Measurements from ENCODE around the gene GPC1. TPM values are rescaled to one million over a fixed set of nuclear protein-coding genes. Genes with fewer than 3 reads are reported as not detected.

GPC1 gene
- polyA plus RNA-seq, 1 of the 3 experiments (the other 2 are of a cell fraction): 65.5 TPM

- H3K9me2 ChIP-seq: no peaks in the 10 kb centered on the region
- H3K27me3 ChIP-seq (ENCODE audit: insufficient read depth): no peaks in the 10 kb centered on the region
- H3K9ac ChIP-seq: no peak overlapping the region
- H3K9me3 ChIP-seq: no peaks in the 10 kb centered on the region
- H3F3A ChIP-seq (replicated peaks; ENCODE audit: insufficient read depth): no peaks in the 10 kb centered on the region
- H3K4me1 ChIP-seq (ENCODE audit: control insufficient read depth in 1 of 2, insufficient read depth in 2 of 2, low read depth in 1 of 2, low read length in 1 of 2): peaks cover 0 to 7% of the 10 kb centered on the region in 2 experiments; a peak in 1 of 4 replicates
- H4K20me1 ChIP-seq (ENCODE audit: insufficient read depth): no peaks in the 10 kb centered on the region
- 71% methylated on average over 8 of the region's 12 CpGs for WGBS (ENCODE audit: low lambda C conversion rate)
- no peak overlapping the region for H2AFZ ChIP-seq (ENCODE audit: low read depth)
- no peak overlapping the region for H3K27ac ChIP-seq (ENCODE audit: low read depth in 2 of 2, low read length in 1 of 2)
- no peak overlapping the region for H3K4me2 ChIP-seq
- no peak for DNase-seq
- H3K79me2 ChIP-seq (ENCODE audit: insufficient read depth): no peaks in the 10 kb centered on the region
- H3K36me3 ChIP-seq (replicated peaks in 1 of 2; ENCODE audit: control insufficient read depth in 1 of 2, insufficient read depth in 2 of 2, low read length in 1 of 2): no peaks in the 10 kb centered on the region
- no peak overlapping the region for H3K4me3 ChIP-seq (ENCODE audit: low read depth in 2 of 2, low read length in 1 of 2)
- ChIA-PET CTCF (interaction anchor here (1.0 to 1.4 kb wide), 3 partner anchors 11 to 253 kb away, joined by 3 read pairs; no protein-coding TSS in a partner anchor), POLR2A (no interaction called here)
- TF ChIP-seq ZBTB33 (IDR thresholded peaks at IDR 0.05; ENCODE audit: borderline replicate concordance, low read depth): no peak
- TF ChIP-seq RAD21 (IDR thresholded peaks at IDR 0.05; ENCODE audit: low read length): no peak
- TF ChIP-seq SMC3 (IDR thresholded peaks at IDR 0.05; ENCODE audit: low read depth, low read length): no peak
- TF ChIP-seq CTCF (IDR thresholded peaks at IDR 0.05): no peak
- no peak for TF ChIP-seq YY1 (IDR thresholded peaks at IDR 0.05; ENCODE audit: low read depth)
- no peak for TF ChIP-seq TEAD4 (IDR thresholded peaks at IDR 0.05; ENCODE audit: borderline replicate concordance, insufficient read depth)
- no peak for TF ChIP-seq NRF1 (IDR thresholded peaks at IDR 0.05; ENCODE audit: low read depth, low read length)
- TF ChIP-seq FOXM1 (IDR thresholded peaks at IDR 0.05; ENCODE audit: low read depth): no peak
- TF ChIP-seq POLR2AphosphoS5 (IDR thresholded peaks at IDR 0.05; ENCODE audit: low read depth, low read length): no peak
- TF ChIP-seq ELF1 (IDR thresholded peaks at IDR 0.05): no peak
- TF ChIP-seq TAF1 (IDR thresholded peaks at IDR 0.05; ENCODE audit: borderline replicate concordance, low read depth, low read length): no peak
Measured at GRCh38 chr2:240396623-240397541, 38.6 kb upstream of the GPC1 start.

GRCh38 chr2:240397542-240397916 is 37.9 kb upstream of the GPC1 start:
- H3K27me3 ChIP-seq (ENCODE audit: insufficient read depth): no peaks in the 10 kb centered on the region
- H3K4me1 ChIP-seq (ENCODE audit: control insufficient read depth in 1 of 2, insufficient read depth in 2 of 2, low read depth in 1 of 2, low read length in 1 of 2): peaks cover 0 to 7% of the 10 kb centered on the region in 2 experiments; a peak in 1 of 4 replicates
- no peak overlapping the region for H3K4me2 ChIP-seq
- H3F3A ChIP-seq (replicated peaks; ENCODE audit: insufficient read depth): no peaks in the 10 kb centered on the region
- no peak for DNase-seq
- H3K27ac ChIP-seq (ENCODE audit: low read depth in 2 of 2, low read length in 1 of 2): no peak overlapping the region
- no peak overlapping the region for H3K9ac ChIP-seq
- no peaks in the 10 kb centered on the region for H3K9me2 ChIP-seq
- no peaks in the 10 kb centered on the region for H3K79me2 ChIP-seq (ENCODE audit: insufficient read depth)
- ChIA-PET CTCF (interaction anchor here (1.0 to 1.4 kb wide), 2 partner anchors 10 to 22 kb away, joined by 3 read pairs; no protein-coding TSS in a partner anchor), POLR2A (no interaction called here)
- H3K4me3 ChIP-seq (ENCODE audit: low read depth in 2 of 2, low read length in 1 of 2): no peak overlapping the region
- no peaks in the 10 kb centered on the region for H4K20me1 ChIP-seq (ENCODE audit: insufficient read depth)
- H2AFZ ChIP-seq (ENCODE audit: low read depth): no peak overlapping the region
- WGBS (ENCODE audit: low lambda C conversion rate): 61% methylated on average over 6 of the region's 9 CpGs
- no peaks in the 10 kb centered on the region for H3K9me3 ChIP-seq
- no peaks in the 10 kb centered on the region for H3K36me3 ChIP-seq (replicated peaks in 1 of 2; ENCODE audit: control insufficient read depth in 1 of 2, insufficient read depth in 2 of 2, low read length in 1 of 2)
- TF ChIP-seq CTCF (IDR thresholded peaks at IDR 0.05) (no peak), MAX (IDR thresholded peaks at IDR 0.05; ENCODE audit: low read depth) (no peak), MEF2A (IDR thresholded peaks at IDR 0.05; ENCODE audit: borderline replicate concordance, low read depth) (no peak), TCF12 (IDR thresholded peaks at IDR 0.05) (no peak), NRF1 (IDR thresholded peaks at IDR 0.05; ENCODE audit: low read depth, low read length) (no peak), ELF1 (IDR thresholded peaks at IDR 0.05) (no peak), IRF3 (IDR thresholded peaks at IDR 0.05; ENCODE audit: low read depth, low read length) (no peak)

All from SK-N-SH (cell line).